GM12878 (cell line): ENCODE data around the gene ID3. TPM values are rescaled to one million over a fixed set of nuclear protein-coding genes. Genes with fewer than 3 reads are reported as not detected.

Experiments
- ATAC-seq: fragments of 200-7000 bp; cut with Tn5 transposase; 3 replicates; pipeline ENCODE4 v1.9.1; 2020; ENCODE audit warnings: mild to moderate bottlenecking, moderate library complexity
- BruUV-seq: library from RNA; stranded (reverse); fragments of 400-500 nt; replicated peaks from 2 replicates; lab custom pipeline; 2021; lab: Mats Ljungman, UMichigan
- CTCF ChIA-PET: fragments of 300-600 bp; sonication (Branson Sonifier 250); formaldehyde crosslinking; extraction: SDS; loops from one replicate; lab custom pipeline; 2021; ENCODE audit warnings: inconsistent platforms; lab: Yijun Ruan, JAX
- POLR2A ChIA-PET: fragments of 350-600 bp; formaldehyde crosslinking; extraction: SDS; loops from one replicate; lab custom pipeline; 2021; ENCODE audit warnings: inconsistent platforms; lab: Charles Lee
- RAD21 ChIA-PET: fragments of 300-600 bp; sonication (Branson Sonifier 250); formaldehyde crosslinking; loops from one replicate; lab custom pipeline; 2023; ENCODE audit warnings: antibody characterized with exemption; ENCODE audit not compliant: unreplicated experiment; lab: Charles Lee
- SMC1A ChIA-PET: fragments of 300-600 bp; sonication (Branson Sonifier 250); formaldehyde crosslinking; loops from one replicate; lab custom pipeline; 2023; ENCODE audit not compliant: unreplicated experiment, uncharacterized antibody; lab: Charles Lee
- DNase-seq: peaks from one replicate; pipeline ENCODE4 v3.0.0-alpha.2; 2011; ENCODE audit warnings: low read depth, low spot score
- FAIRE-seq: peaks from 3 replicates; lab custom pipeline; 2011; peaks lifted over from hg19 to GRCh38; lab: Jason Lieb, UNC
- H2AFZ ChIP-seq: 2 replicates; pipeline ENCODE4 v1.6.0; 2011; ENCODE audit warnings: low read depth, low read length, control low read depth; ENCODE audit not compliant: control insufficient read depth
- H3K27ac ChIP-seq: 2 replicates; pipeline ENCODE4 v1.5.1; 2011; ENCODE audit warnings: control low read depth; ENCODE audit not compliant: control insufficient read depth, insufficient read depth
- H3K27me3 ChIP-seq, 2 experiments: replicated peaks in 1 of 2; 2 replicates each; pipeline versions ENCODE4 v1.6.0 to v1.6.1; 2011; ENCODE audit warnings: low read length in 1 of 2; ENCODE audit not compliant: control insufficient read depth in 2 of 2, insufficient read depth in 2 of 2
- H3K36me3 ChIP-seq, 2 experiments: 2 replicates each; pipeline ENCODE4 v1.5.1; 2011; ENCODE audit warnings: low read length in 1 of 2; ENCODE audit not compliant: control insufficient read depth in 2 of 2, insufficient read depth in 2 of 2
- H3K4me1 ChIP-seq: 2 replicates; pipeline ENCODE4 v1.6.1; 2011; ENCODE audit warnings: mild to moderate bottlenecking, low read length, moderate library complexity, mixed read lengths; ENCODE audit not compliant: control insufficient read depth, insufficient read depth
- H3K4me2 ChIP-seq: 2 replicates; pipeline ENCODE4 v1.6.0; 2011; ENCODE audit warnings: control low read depth; ENCODE audit not compliant: control insufficient read depth, insufficient read depth
- H3K4me3 ChIP-seq: fragments of 200-600 bp; sonication (generic); 2 replicates; pipeline ENCODE4 v1.5.1; 2016
- H3K79me2 ChIP-seq: 2 replicates; pipeline ENCODE4 v1.6.0; 2011; ENCODE audit warnings: low read length; ENCODE audit not compliant: control insufficient read depth, insufficient read depth
- H3K9ac ChIP-seq: 2 replicates; pipeline ENCODE4 v1.8.0; 2011; ENCODE audit warnings: low read length, control low read depth, mixed read lengths; ENCODE audit not compliant: control insufficient read depth, insufficient read depth
- H3K9me3 ChIP-seq: replicated peaks from 3 replicates; pipeline ENCODE4 v1.5.1; 2011; ENCODE audit warnings: mild to moderate bottlenecking, low read length; ENCODE audit not compliant: control insufficient read depth, insufficient read depth
- H4K20me1 ChIP-seq: 2 replicates; pipeline ENCODE4 v1.6.0; 2011; ENCODE audit not compliant: control insufficient read depth, insufficient read depth
- ATF3 ChIP-seq: IDR thresholded peaks from 2 replicates; pipeline ENCODE4 v1.6.1; 2011; ENCODE audit warnings: low read depth, mild to moderate bottlenecking, low read length, moderate library complexity, borderline replicate concordance; ENCODE audit errors: extremely low read depth
- ATF7 ChIP-seq: fragments of 450-650 bp; IDR thresholded peaks from 2 replicates; pipeline ENCODE4 v1.6.1; 2016; ENCODE audit warnings: low read depth, mild to moderate bottlenecking
- BCL3 ChIP-seq: IDR thresholded peaks from 2 replicates; pipeline ENCODE4 v1.6.1; 2011; ENCODE audit warnings: borderline replicate concordance, low read depth, mild to moderate bottlenecking, moderate library complexity, low read length; ENCODE audit not compliant: insufficient read depth, poor library complexity, severe bottlenecking
- CBX5 ChIP-seq: sonication (generic); IDR thresholded peaks from 2 replicates; pipeline ENCODE4 v1.6.1; 2016; ENCODE audit warnings: low read depth, moderate library complexity, mild to moderate bottlenecking, inconsistent platforms
- EZH2 ChIP-seq: IDR thresholded peaks from 2 replicates; pipeline ENCODE4 v1.6.1; 2012; ENCODE audit warnings: low read depth, mild to moderate bottlenecking, control low read depth, inconsistent platforms, low read length, borderline replicate concordance; ENCODE audit not compliant: control insufficient read depth
- GABPA ChIP-seq: IDR thresholded peaks from 2 replicates; pipeline ENCODE4 v1.6.1; 2014; ENCODE audit warnings: antibody characterized with exemption, low read depth, mild to moderate bottlenecking, inconsistent platforms
- HDAC6 ChIP-seq: fragments of 200-600 bp; sonication (generic); IDR thresholded peaks from one replicate; pipeline ENCODE4 v1.8.0; 2017; ENCODE audit warnings: antibody characterized with exemption; ENCODE audit not compliant: unreplicated experiment
- HDGF ChIP-seq: fragments of 450-650 bp; IDR thresholded peaks from 2 replicates; pipeline ENCODE4 v1.6.1; 2016; ENCODE audit warnings: antibody characterized with exemption
- IKZF2 ChIP-seq, 2 experiments: fragments of 450-650 bp; IDR thresholded peaks; 2 replicates each; pipeline ENCODE4 v1.6.1; 2017; ENCODE audit warnings: mild to moderate bottlenecking in 2 of 2, moderate library complexity in 2 of 2
- JUNB ChIP-seq: IDR thresholded peaks from 2 replicates; pipeline ENCODE4 v1.6.1; 2016; ENCODE audit warnings: antibody characterized with exemption, mild to moderate bottlenecking
- NR2C1 ChIP-seq: fragments of 450-650 bp; IDR thresholded peaks from 2 replicates; pipeline ENCODE4 v1.6.1; 2017; ENCODE audit warnings: antibody characterized with exemption, mild to moderate bottlenecking, moderate library complexity
- NR2F1 ChIP-seq: fragments of 450-650 bp; conservative IDR thresholded peaks from 2 replicates; pipeline ENCODE4 v1.6.1; 2017; ENCODE audit warnings: mild to moderate bottlenecking
- PAX8 ChIP-seq: fragments of 450-650 bp; IDR thresholded peaks from 2 replicates; pipeline ENCODE4 v1.6.1; 2017; ENCODE audit warnings: mild to moderate bottlenecking, moderate library complexity
- PML ChIP-seq: IDR thresholded peaks from 2 replicates; pipeline ENCODE4 v1.6.1; 2012; ENCODE audit warnings: low read length, inconsistent platforms
- SMARCA5 ChIP-seq: fragments of 450-650 bp; IDR thresholded peaks from 2 replicates; pipeline ENCODE4 v1.6.1; 2017; ENCODE audit warnings: mild to moderate bottlenecking
- SP1 ChIP-seq: IDR thresholded peaks from one replicate; pipeline ENCODE4 v1.6.1; 2011; ENCODE audit warnings: low read depth, low read length
- STAT1 ChIP-seq: fragments of 450-650 bp; conservative IDR thresholded peaks from 2 replicates; pipeline ENCODE4 v1.6.1; 2014; ENCODE audit warnings: antibody characterized with exemption, mild to moderate bottlenecking
- ZNF207 ChIP-seq: fragments of 450-650 bp; IDR thresholded peaks from 2 replicates; pipeline ENCODE4 v1.6.1; 2014; ENCODE audit warnings: antibody characterized with exemption, mild to moderate bottlenecking, borderline replicate concordance
- ZNF217 ChIP-seq: fragments of 450-650 bp; IDR thresholded peaks from 2 replicates; pipeline ENCODE4 v1.6.1; 2017; ENCODE audit warnings: antibody characterized with exemption, mild to moderate bottlenecking
- ZNF622 ChIP-seq: fragments of 450-650 bp; IDR thresholded peaks from 2 replicates; pipeline ENCODE4 v1.6.1; 2017; ENCODE audit warnings: mild to moderate bottlenecking, inconsistent platforms
- WGBS: methylation state at CpG from one replicate; pipeline ENCODE4 v1.1.6; 2016; ENCODE audit warnings: low lambda C conversion rate; ENCODE audit not compliant: insufficient replicate concordance, insufficient coverage; ENCODE audit errors: missing lambda C conversion rate; 5-methylcytosine and 5-hydroxymethylcytosine counted together
- in situ Hi-C: fragments of 300-500 bp; cut with MboI; formaldehyde crosslinking; loops from 9 replicates; pipeline ENCODE4 v1.14.3; 2018; ENCODE audit warnings: mixed read lengths
- intact Hi-C: fragments of 100-400 bp; cut with micrococcal nuclease; formaldehyde crosslinking; loops from one replicate; pipeline ENCODE4 v1.14.2; 2022; ENCODE audit not compliant: unreplicated experiment
- polyA plus RNA-seq, 11 experiments: library from polyadenylated mRNA; depleted of rRNA in 4 of 11; unstranded in 6 of 11; stranded (reverse) in 5 of 11; fragments of >200 nt; fragmentation: Nextera tagmentation in 4 of 11; fragmentation: Illumina TruSeq in 1 of 11; extraction: Ambion mirVana in 4 of 11; extraction: Trizol in 1 of 11; gene quantifications; 1 replicate in 1 of 11; 2 replicates in 10 of 11; pipeline versions ENCODE4 v1.2.1 to v1.2.3, GENCODE V29; 2011 to 2016; ENCODE audit warnings: inconsistent platforms in 2 of 11, missing spikeins in 2 of 11, low read depth in 1 of 11
- total RNA-seq, 4 experiments: library from RNA; depleted of rRNA in 3 of 4; stranded (reverse); fragments of >200 nt in 3 of 4; fragmentation: Illumina TruSeq in 1 of 4; extraction: Trizol in 1 of 4; gene quantifications; 2 replicates each; pipeline versions ENCODE4 v1.2.1 to v1.2.3, GENCODE V29; 2013 to 2021

Gene ID3
- total and polyA plus RNA-seq, 10 of the 15 experiments (the other 5 are each of a cell fraction or from before 2014, with no cell fraction given), result 42.7 to 475 (median 207) TPM

GRCh38 chr1:23582820-23583219 lies 23.5 kb upstream of the ID3 start:
- H3K9me3 ChIP-seq, result no peaks in the 10 kb centered on the region
- DNase-seq, result no peak
- ChIA-PET SMC1A (interaction anchor here (1.2 to 3.8 kb wide), 3 partner anchors 8 to 24 kb away, joined by 3 to 26 read pairs (median 4); partner anchors contain the start of gene ID3), POLR2A (interaction anchor here (1.0 to 4.2 kb wide), 2 partner anchors 9 to 28 kb away, joined by 5 to 19 read pairs; no protein-coding TSS in a partner anchor), CTCF (interaction anchor here (0.7 kb wide), 1 partner anchor 19 kb away, joined by 3 read pairs; no protein-coding TSS in a partner anchor), RAD21 (no interaction called here)
- no peak overlapping the region for H3K4me3 ChIP-seq
- peaks cover 13% of the 10 kb centered on the region for H3K4me1 ChIP-seq
- no peaks in the 10 kb centered on the region for H4K20me1 ChIP-seq
- H2AFZ ChIP-seq, result no peak overlapping the region
- BruUV-seq, result no TSS peak
- in situ Hi-C loops (loop anchor here (25.0 kb wide), 2 partner anchors 1429 to 1796 kb away; partner anchors contain the start of gene USP48), intact Hi-C loops (no loop called here)
- H3K27ac ChIP-seq, result no peak overlapping the region
- no peak overlapping the region for H3K9ac ChIP-seq
- H3K36me3 ChIP-seq, result no peaks in the 10 kb centered on the region
- FAIRE-seq, result no peak
- WGBS, result 70% methylated on average over 4 of the region's 4 CpGs
- H3K4me2 ChIP-seq, result no peak overlapping the region
- no peaks in the 10 kb centered on the region for H3K79me2 ChIP-seq
- no peak for ATAC-seq
- no peaks in the 10 kb centered on the region for H3K27me3 ChIP-seq
- TF ChIP-seq SP1 (no peak), JUNB (no peak), ZNF622 (no peak), CBX5 (no peak), PML (no peak), PAX8 (no peak), ATF7 (no peak), HDGF (no peak), ATF3 (no peak), SMARCA5 (no peak), EZH2 (no peak), GABPA (no peak), ZNF207 (no peak), ZNF217 (no peak), NR2F1 (no peak), STAT1 (no peak), BCL3 (no peak), IKZF2 (IDR thresholded peaks at IDR 0.05) (no peak), NR2C1 (no peak), HDAC6 (no peak)
